H1 (cell line): ENCODE results near the gene PAOX.

Source experiments
- CHD2 ChIP-seq: IDR thresholded peaks from 2 replicates; pipeline ENCODE4 v1.6.1; 2012; ENCODE audit warnings: low read length, improper control_type of control experiment
- CTCF ChIP-seq, 3 experiments: IDR thresholded peaks; 1 replicate in 2 of 3; 2 replicates in 1 of 3; pipeline versions ENCODE4 v1.5.1 to v1.6.1; 2011; ENCODE audit warnings: low read length in 3 of 3, mild to moderate bottlenecking in 3 of 3, inconsistent platforms in 2 of 3, low read depth in 1 of 3, moderate library complexity in 1 of 3; ENCODE audit not compliant: insufficient read depth in 1 of 3; ENCODE audit errors: control extremely low read depth in 1 of 3
- EP300 ChIP-seq, 2 experiments: IDR thresholded peaks; 1 replicate in 1 of 2; 2 replicates in 1 of 2; pipeline ENCODE4 v1.6.1; 2011 to 2012; ENCODE audit warnings: low read depth in 2 of 2, low read length in 2 of 2, mild to moderate bottlenecking in 2 of 2, borderline replicate concordance in 1 of 2, inconsistent platforms in 1 of 2, moderate library complexity in 1 of 2
- GABPA ChIP-seq: IDR thresholded peaks from 2 replicates; pipeline ENCODE4 v1.6.1; 2011; ENCODE audit warnings: mild to moderate bottlenecking, low read length, moderate library complexity, borderline replicate concordance; ENCODE audit not compliant: insufficient read depth
- JUND ChIP-seq: IDR thresholded peaks from 2 replicates; pipeline ENCODE4 v1.6.1; 2011; ENCODE audit warnings: mild to moderate bottlenecking, improper control_type of control experiment, low read length
- MAFK ChIP-seq: IDR thresholded peaks from 2 replicates; pipeline ENCODE4 v1.6.1; 2012; ENCODE audit warnings: low read depth, mild to moderate bottlenecking, improper control_type of control experiment, low read length
- POLR2AphosphoS5 ChIP-seq: IDR thresholded peaks from 2 replicates; pipeline ENCODE4 v1.6.1; 2011; ENCODE audit warnings: low read depth, low read length
- SP4 ChIP-seq: IDR thresholded peaks from 2 replicates; pipeline ENCODE4 v1.6.1; 2012; ENCODE audit warnings: low read length, inconsistent platforms
- TAF1 ChIP-seq: IDR thresholded peaks from 2 replicates; pipeline ENCODE4 v1.6.1; 2011; ENCODE audit warnings: mild to moderate bottlenecking, low read depth, low read length
- TF ChIP-seq, protein P1 (sequence below): IDR thresholded peaks from 2 replicates; pipeline ENCODE4 v1.6.1; 2012; ENCODE audit warnings: inconsistent platforms

- TF ChIP-seq CTCF (IDR thresholded peaks at IDR 0.05; ENCODE audit: control extremely low read depth in 1 of 3, insufficient read depth in 1 of 3, low read depth in 1 of 3, low read length in 3 of 3) (no peak), SP4 (no peak), TAF1 (no peak), EP300 (IDR thresholded peaks at IDR 0.05; ENCODE audit: borderline replicate concordance in 1 of 2, low read depth in 2 of 2, low read length in 2 of 2) (no peak), CHD2 (no peak), POLR2AphosphoS5 (no peak), GABPA (no peak), MAFK (no peak), JUND (no peak)
- TF ChIP-seq, protein P1, sequence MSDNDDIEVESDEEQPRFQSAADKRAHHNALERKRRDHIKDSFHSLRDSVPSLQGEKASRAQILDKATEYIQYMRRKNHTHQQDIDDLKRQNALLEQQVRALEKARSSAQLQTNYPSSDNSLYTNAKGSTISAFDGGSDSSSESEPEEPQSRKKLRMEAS = no peak
Measured at GRCh38 chr10:133366751-133367150, 12.3 kb upstream of the PAOX start.
